ENCODE results near the gene ADRA2C. TPM values are rescaled to one million over a fixed set of nuclear protein-coding genes. Genes with fewer than 3 reads are reported as not detected.

Gene ADRA2C
- total RNA-seq, 1 experiment from 2014 or later: 8.6 TPM

DNA sequence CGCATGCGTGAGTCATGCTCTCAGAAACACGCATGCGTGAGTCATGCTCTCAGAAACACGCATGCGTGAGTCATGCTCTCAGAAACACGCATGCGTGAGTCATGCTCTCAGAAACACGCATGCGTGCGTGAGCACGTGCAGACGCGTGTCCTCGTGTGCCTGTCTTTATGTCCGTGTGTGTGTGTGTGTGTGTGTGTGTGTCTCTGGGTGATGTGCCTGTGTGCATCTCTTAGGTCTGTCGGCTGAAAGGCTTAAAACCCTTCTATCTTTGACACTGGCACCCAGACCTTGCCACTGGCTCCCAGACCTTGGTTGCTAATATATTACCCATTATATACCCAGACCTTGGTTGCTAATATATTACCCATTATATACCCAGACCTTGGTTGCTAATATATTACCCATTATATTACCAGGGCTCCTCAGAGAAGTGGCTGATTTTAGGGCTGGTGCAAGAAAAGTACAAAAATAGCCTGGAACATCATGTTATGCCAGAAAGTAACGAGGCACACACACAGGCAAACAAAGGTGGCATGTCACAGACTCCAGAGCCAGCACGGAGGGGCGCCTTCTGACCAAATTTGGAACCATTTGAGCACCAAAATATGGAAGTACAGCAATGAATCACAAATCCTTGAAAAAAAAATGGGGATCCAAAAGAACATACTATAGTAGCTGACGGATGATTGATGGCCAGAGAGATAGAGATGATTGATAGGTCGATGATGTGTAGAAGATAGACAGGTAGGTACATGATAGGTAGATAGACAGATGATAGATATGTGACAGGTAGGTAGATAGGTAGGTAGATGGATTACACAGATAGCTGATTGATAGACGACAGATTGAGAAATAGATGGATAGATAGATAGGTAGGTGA, 19.2 kb upstream of the ADRA2C start:
- Histone ChIP-seq H3K79me1 (ENCODE audit: insufficient read depth, low read depth, low read length, poor library complexity, severe bottlenecking) (no peaks in the 10 kb centered on the region), H2BK15ac (ENCODE audit: low read depth, low read length) (no peak overlapping the region), H4K5ac (ENCODE audit: insufficient read length, low read depth, low read length) (no peak overlapping the region), H3K23ac (ENCODE audit: insufficient read length, low read depth, low read length) (no peak overlapping the region), H3K9ac (ENCODE audit: extremely low read depth, insufficient read length, low read length) (no peak overlapping the region), H3K23me2 (ENCODE audit: insufficient read length, low read depth, low read length, poor library complexity, severe bottlenecking) (peaks cover 3% of the 10 kb centered on the region), H3K27me3 (ENCODE audit: insufficient read depth, low read length) (no peaks in the 10 kb centered on the region), H3K14ac (ENCODE audit: insufficient read depth, low read length) (no peak overlapping the region), H4K20me1 (ENCODE audit: control insufficient read depth, insufficient read depth, insufficient read length) (no peaks in the 10 kb centered on the region), H3K4me2 (ENCODE audit: insufficient read depth, insufficient read length, low read length) (no peak overlapping the region), H3K4me1 (ENCODE audit: insufficient read depth, low read length) (no peaks in the 10 kb centered on the region), H3K9me3 (ENCODE audit: control insufficient read depth, low read depth, low read length) (no peaks in the 10 kb centered on the region), H2AFZ (ENCODE audit: low read length) (no peak overlapping the region), H3K18ac (ENCODE audit: insufficient read length, low read depth, low read length) (no peak overlapping the region), H4K8ac (replicated peaks; ENCODE audit: insufficient read length, low read depth, low read length) (no peak overlapping the region), H3T11ph (ENCODE audit: low read length) (no peak overlapping the region), H2BK12ac (ENCODE audit: insufficient read length, low read depth, low read length) (no peak overlapping the region), H4K91ac (ENCODE audit: insufficient read length, low read depth, low read length) (no peak overlapping the region), H3K79me2 (ENCODE audit: insufficient read depth, low read length) (no peaks in the 10 kb centered on the region), H3K4ac (ENCODE audit: low read depth, low read length) (no peak overlapping the region), H2BK20ac (ENCODE audit: low read depth, low read length, poor library complexity, severe bottlenecking) (no peak overlapping the region), H2BK120ac (ENCODE audit: low read depth, low read length, poor library complexity, severe bottlenecking) (no peak overlapping the region), H2AK5ac (ENCODE audit: insufficient read length, low read length) (no peak overlapping the region), H2BK5ac (ENCODE audit: insufficient read length, low read length) (no peak overlapping the region), H3K56ac (ENCODE audit: insufficient read length, low read depth, low read length) (no peak overlapping the region), H3K27ac (ENCODE audit: insufficient read length, low read depth, low read length) (no peak overlapping the region)
- no peak overlapping the region for H3K27ac Mint-ChIP-seq
- peaks cover 26 to 41% of the 10 kb centered on the region in 2 experiments for H3K4me1 Mint-ChIP-seq
- TF ChIP-seq, protein P1, sequence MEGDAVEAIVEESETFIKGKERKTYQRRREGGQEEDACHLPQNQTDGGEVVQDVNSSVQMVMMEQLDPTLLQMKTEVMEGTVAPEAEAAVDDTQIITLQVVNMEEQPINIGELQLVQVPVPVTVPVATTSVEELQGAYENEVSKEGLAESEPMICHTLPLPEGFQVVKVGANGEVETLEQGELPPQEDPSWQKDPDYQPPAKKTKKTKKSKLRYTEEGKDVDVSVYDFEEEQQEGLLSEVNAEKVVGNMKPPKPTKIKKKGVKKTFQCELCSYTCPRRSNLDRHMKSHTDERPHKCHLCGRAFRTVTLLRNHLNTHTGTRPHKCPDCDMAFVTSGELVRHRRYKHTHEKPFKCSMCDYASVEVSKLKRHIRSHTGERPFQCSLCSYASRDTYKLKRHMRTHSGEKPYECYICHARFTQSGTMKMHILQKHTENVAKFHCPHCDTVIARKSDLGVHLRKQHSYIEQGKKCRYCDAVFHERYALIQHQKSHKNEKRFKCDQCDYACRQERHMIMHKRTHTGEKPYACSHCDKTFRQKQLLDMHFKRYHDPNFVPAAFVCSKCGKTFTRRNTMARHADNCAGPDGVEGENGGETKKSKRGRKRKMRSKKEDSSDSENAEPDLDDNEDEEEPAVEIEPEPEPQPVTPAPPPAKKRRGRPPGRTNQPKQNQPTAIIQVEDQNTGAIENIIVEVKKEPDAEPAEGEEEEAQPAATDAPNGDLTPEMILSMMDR (conservative IDR thresholded peaks at IDR 0.05): no peak
- H3K9me3 Mint-ChIP-seq: peaks cover 7 to 12% of the 10 kb centered on the region in 2 experiments
- no peak for DNase-seq
- peaks cover 71% of the 10 kb centered on the region for H3K27me3 Mint-ChIP-seq (ENCODE audit: low read depth)
- peaks cover 0 to 9% (median 6%) of the 10 kb centered on the region in 3 experiments; a peak in 4 of 7 replicates for H3K36me3 Mint-ChIP-seq (ENCODE audit: insufficient read depth in 1 of 3, low read depth in 3 of 3)
- WGBS (ENCODE audit: extremely low coverage, insufficient read length, low lambda C conversion rate): 100% methylated on average over 1 of the region's 23 CpGs
- H3K4me3 Mint-ChIP-seq: no peak overlapping the region

All from H9 (cell line).